ENCODE results near the gene CARF. TPM values are rescaled to one million over a fixed set of nuclear protein-coding genes. Genes with fewer than 3 reads are reported as not detected.

CARF gene
- total RNA-seq, 1 donor, result 12.5 TPM

DNA sequence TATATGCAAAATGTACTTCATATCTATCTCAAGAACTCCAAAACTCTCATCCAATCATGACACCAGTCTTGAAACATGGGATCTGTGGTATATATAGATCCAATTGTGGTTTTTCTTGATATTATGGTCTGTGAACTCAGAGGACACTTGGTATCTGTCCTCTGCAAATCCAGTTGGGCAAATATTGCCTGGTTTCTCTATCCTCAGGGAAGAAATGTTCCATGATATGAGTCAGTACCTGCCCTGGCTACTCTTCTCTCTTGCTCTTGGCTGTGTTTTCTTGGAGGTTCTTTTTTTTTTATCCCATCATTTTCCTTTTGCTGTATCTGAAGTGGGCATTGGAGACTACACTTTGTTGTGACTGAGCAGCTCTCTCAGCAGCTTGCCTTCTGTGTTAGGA lies 113.5 kb downstream of the CARF start:
- no peak overlapping the region for H3K4me3 ChIP-seq (ENCODE audit: low read length)

DNA sequence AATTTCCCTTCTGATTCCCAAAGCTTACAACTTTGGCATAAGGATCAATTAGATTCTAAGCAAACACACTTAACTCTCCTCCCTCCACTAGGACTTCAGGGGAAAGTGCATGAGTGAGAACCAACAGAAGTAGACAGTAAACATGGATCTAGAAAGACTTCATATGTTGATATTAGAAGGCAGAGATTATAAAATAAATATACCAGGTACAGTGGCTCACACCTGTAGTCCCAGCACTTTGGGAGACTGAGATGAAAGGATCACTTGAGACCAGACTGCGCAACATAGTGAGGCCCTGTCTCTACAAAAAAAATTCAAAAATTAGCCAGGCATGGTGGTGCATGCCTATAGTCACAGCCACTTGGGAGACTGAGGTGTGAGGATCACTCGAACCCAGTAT lies 118.5 kb downstream of the CARF start:
- no peaks in the 10 kb centered on the region for H3K27me3 ChIP-seq (ENCODE audit: insufficient read depth, low read length)
- H3K4me1 ChIP-seq (ENCODE audit: insufficient read depth, low read length), result no peaks in the 10 kb centered on the region
- no peak overlapping the region for H3K4me3 ChIP-seq (ENCODE audit: low read length)
- H3K9me3 ChIP-seq (ENCODE audit: low read depth, low read length), result no peaks in the 10 kb centered on the region

More for the DNA sequence above, 113.5 kb downstream of the CARF start:
- H3K4me1 ChIP-seq (ENCODE audit: insufficient read depth, low read length), result no peaks in the 10 kb centered on the region
- H3K9me3 ChIP-seq (ENCODE audit: low read depth, low read length), result no peaks in the 10 kb centered on the region
- no peaks in the 10 kb centered on the region for H3K27me3 ChIP-seq (ENCODE audit: insufficient read depth, low read length)

DNA sequence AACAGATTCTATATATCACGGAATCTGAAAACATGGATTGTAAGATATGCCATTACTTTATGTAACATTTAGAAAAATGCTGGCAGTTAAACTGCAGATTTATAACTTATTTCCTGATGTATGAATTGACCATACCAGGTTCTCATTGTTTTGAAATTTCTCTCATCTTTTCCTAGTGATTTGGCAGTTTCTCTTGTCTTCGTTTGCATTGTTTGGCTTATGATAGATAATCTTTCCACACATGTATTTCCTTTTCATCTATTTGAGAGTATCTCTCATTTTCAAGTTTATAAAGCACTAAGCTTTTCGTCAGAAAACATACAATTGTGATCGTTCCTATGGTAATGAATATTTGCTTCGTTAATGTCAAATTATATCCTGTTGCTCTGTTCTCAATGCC lies 118.9 kb downstream of the CARF start:
- Histone ChIP-seq H3K4me3 (ENCODE audit: low read length) (no peak overlapping the region), H3K27me3 (ENCODE audit: insufficient read depth, low read length) (no peaks in the 10 kb centered on the region), H3K4me1 (ENCODE audit: insufficient read depth, low read length) (no peaks in the 10 kb centered on the region), H3K9me3 (ENCODE audit: low read depth, low read length) (no peaks in the 10 kb centered on the region)

DNA sequence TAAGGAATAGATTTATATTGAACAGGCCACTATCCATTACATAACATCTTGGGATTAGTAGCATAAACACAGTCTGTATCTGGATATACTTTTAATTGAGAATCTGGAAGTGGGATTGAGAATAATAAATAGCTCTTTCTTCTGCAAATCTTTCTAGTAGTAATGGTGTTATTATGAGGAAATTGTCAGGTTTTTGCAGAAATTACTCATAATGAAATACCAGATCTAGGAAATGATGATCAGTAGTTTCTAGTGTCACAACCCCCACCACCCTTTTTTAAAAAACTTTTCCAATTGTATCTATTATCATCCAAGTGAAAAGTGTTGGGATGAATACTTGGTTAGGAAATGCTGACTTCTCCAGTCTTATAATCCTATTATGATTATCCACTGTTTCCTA lies 121.3 kb downstream of the CARF start:
- H3K4me1 ChIP-seq (ENCODE audit: insufficient read depth, low read length), result no peaks in the 10 kb centered on the region
- no peaks in the 10 kb centered on the region for H3K27me3 ChIP-seq (ENCODE audit: insufficient read depth, low read length)
- H3K4me3 ChIP-seq (ENCODE audit: low read length), result no peak overlapping the region
- no peaks in the 10 kb centered on the region for H3K9me3 ChIP-seq (ENCODE audit: low read depth, low read length)

DNA sequence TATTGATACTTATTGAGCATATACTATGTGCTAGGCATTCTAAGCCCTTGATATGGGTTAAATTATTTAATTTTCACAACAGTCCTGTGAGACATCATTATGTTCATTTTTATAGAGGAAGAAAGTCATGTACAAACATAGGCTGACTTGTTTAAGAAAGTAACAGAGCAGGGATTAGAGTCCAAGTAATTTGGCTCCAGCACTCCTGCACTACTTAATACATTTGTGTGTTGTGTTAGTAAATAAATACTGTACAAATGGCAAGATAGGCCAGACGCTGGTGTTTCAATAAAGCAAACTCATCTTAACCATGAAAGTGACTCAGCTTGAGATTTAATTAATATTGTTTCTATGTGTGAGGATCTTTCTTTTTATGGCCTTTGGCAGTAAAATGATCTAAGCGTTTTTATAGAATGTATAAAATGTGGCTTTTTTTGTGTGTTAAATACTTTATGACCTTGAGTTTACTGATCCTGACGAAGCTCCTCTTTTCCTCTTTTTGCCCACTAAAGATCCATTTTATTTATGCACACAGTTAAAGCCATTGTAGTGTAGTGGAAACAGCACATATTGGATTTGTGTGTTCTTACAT lies 123.9 kb downstream of the CARF start:
- no peak overlapping the region for H3K4me3 ChIP-seq (ENCODE audit: low read length)
- H3K27me3 ChIP-seq (ENCODE audit: insufficient read depth, low read length), result no peaks in the 10 kb centered on the region
- H3K4me1 ChIP-seq (ENCODE audit: insufficient read depth, low read length), result no peaks in the 10 kb centered on the region
- H3K9me3 ChIP-seq (ENCODE audit: low read depth, low read length), result no peaks in the 10 kb centered on the region

Other genes starting within 250 kb of the CARF start
- gene ICA1L, start 40.5 kb upstream of the CARF start, total RNA-seq, result 3.4 TPM
- gene WDR12, start 602 bp upstream of the CARF start, total RNA-seq, result 4.2 TPM
- 8.4 TPM for gene NBEAL1, start 102.6 kb downstream of the CARF start, total RNA-seq

All from mononuclear cell (primary cell).